Stimulated activated CD8-positive, alpha-beta memory T cell treated with anti-CD3 and anti-CD28 coated beads, Interleukin-12 subunit alpha, Interleukin-12 subunit beta, amount 100 ng/mL, for 24 hours (primary cell): Measurements from ENCODE around the gene FAM107B.

ENCODE experiments used
- DNase-seq: peaks from one replicate; pipeline ENCODE4 v3.0.0-alpha.2; 2020; ENCODE audit errors: extremely low read depth

FAM107B gene

GRCh38 chr10:14776546-14776945 is 1.8 kb upstream of the FAM107B start:
- no peak for DNase-seq

DNA sequence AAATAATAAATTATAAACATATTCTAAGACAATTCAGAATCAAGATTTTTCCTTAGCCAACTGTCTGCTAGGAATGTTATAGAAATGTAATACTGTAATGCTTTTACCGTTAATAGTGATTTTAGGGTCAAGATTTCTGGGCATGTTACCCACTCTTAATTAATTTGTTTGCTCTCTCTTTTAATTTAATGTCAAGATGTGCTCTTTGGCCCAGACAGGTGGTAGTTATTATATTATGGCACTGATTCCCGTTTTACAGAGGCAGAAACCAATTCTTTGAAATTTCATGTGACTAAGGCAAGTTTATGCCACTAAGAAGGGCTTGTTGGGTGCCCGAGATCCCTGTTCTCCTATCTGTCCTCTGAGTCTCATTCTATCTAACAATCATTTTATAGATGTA is 959 bp upstream of the FAM107B start:
- no peak for DNase-seq

DNA sequence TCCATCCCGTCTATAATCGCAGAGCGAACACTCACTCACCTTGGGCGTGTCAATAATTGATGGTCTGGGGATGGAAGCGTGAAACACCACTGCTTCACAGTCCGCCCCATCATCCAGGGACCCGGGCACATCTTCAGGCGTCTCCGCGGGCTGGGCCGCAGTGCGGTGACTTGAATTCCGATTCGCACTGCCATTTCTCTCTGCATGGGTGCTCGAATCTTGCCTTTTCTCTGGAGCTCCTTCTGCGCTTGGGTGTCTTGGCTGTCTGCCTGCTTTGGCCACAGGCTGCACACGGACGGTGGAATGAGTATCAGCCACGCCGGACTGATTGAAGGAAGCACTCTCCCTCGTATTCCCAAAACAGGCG is 500 bp downstream of the FAM107B start:
- no peak for DNase-seq

DNA sequence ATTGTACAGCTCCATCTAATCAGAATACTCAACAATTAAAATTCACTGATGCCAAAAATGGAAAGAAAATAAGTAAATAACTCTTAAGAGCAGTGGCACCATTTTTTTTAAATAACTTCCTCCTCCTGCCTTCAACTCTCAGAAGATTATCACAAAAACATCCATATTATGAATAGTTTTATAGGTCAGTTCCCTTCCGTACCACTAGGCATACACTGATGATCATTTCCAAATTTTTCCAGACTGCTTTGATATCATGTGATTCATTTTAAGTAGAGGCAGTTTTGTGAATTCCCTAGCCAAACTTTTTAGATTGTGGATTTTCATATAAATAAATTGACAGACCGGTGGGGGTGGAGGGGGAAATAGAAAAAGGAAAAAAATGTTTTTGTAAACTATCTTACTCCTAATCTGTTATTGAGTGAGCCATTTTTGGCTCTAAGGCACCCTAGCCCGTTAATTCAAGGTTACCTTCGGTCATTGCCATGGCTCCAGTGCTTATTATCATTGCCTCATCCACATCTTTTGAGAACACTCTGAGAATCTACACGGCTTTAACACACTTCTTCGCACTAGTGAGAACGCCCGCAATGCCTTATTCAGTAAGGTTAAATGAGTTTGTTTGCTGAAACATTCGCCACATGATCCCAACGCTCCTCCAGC is 1.0 kb downstream of the FAM107B start:
- no peak for DNase-seq

DNA sequence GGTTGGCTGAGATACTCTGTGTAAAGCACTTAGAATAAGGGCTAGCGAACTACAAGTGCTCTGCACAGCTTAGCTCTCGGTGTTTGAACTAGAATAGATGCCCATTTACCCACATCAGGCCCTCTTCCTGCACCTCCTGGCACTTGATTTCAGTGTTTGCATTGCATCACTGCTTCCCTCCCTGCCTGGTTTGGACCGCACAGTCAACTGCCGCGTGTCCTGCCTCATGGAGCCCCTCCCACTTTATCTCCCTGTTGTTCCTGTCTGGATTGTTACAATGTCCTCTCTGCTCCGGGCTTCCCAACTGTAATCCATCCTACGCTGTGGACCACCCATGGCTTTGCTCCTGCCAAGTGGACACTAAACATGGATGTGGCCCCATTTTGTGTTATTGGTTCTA is 2.3 kb downstream of the FAM107B start:
- no peak for DNase-seq

DNA sequence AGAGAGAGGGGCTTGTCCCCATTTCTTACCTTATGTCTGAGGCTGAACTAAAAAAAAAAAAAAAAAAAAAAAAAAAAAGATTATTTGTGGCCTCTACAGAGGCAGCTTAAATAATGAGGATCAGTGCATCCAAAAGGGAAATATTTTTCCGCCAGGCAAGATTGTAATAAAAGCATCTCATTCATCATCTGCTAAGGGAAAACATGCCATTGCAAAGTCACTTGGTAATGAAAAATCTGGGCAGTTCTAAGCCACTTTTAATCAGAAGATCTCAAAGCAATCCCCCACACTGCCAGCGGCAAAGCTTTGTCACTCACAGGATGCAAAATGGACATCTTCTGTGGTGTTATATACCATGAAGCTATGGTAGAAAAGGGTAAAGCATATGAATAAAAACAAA is 3.8 kb downstream of the FAM107B start:
- DNase-seq: no peak

- DNase-seq: no peak
These were observed 13.3 kb downstream of the FAM107B start for GRCh38 chr10:14761372-14761771.

DNA sequence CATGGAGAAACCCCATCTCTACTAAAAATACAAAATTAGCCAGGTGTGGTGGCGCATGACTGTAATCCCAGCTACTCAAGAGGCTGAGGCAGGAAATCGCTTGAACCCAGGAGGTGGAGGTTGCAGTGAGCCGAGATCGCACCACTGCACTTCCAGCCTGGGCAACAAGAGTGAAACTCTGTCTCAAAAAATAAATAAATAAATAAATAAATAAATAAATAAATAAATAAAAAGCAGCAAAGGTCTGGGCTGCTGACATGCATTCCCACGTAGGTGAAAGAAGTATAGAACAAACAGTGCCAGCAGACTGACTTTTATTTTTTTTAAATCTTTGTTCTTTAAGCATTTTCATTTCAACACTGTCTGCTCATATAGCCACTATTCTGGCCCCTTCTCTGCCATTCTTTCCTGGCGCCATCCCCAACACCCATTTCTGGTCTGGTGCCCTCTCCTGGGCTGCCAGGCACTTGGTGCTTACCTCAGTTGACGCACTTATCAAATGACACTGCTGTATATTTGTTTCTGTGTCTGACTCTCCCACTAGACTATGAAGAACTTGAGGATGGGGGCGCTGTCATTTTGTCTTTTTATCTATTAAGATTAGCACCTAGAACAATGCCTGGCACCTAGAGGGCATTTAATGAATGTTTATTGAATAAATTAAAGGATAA is 15.6 kb downstream of the FAM107B start:
- DNase-seq: no peak

- no peak for DNase-seq
These were observed 16.2 kb downstream of the FAM107B start for GRCh38 chr10:14758451-14758850.

DNA sequence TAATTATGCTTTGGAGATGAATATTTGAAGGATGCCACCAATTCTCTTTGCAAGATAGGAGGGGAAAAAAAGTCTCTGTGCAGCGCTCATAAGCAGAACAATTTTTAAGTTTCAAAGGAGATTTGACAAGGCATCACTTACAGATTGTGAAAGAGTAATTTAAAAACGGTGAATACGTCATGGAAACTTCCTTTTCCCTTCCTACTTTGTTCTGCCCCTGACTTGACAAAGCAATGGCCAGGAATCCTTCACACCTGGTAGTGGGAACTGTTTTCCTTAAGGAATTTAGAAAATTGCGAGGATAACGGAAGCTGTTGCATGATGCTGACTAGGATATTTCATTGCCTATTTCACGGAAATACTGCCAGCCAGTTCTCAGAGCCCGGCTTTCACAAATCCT is 16.7 kb downstream of the FAM107B start:
- no peak for DNase-seq

DNA sequence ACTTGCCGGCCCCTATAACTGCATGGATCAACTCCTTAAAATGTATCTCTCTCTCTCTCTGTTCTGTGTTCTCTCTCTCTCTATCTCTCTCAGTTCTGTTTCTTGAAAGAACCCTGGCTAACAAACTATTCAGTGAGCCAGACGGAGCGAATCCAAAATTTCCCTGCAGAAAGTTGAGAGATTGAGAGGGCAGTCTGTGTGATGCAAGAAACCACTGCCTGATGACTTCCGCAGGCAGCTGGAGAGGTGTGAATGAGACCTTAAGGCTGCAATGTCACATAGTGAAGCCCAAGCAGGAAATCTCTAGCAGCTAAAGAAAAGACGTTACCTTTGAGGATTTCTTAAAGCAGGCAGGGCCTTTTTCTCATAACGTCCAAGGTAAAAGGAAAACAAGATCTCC is 17.3 kb downstream of the FAM107B start:
- DNase-seq: no peak

- no peak for DNase-seq
These were observed 21.3 kb downstream of the FAM107B start for GRCh38 chr10:14753441-14753840.

GRCh38 chr10:14751921-14752320 is 22.8 kb downstream of the FAM107B start:
- no peak for DNase-seq

- no peak for DNase-seq
These were observed 23.4 kb downstream of the FAM107B start for GRCh38 chr10:14751014-14751896.

DNA sequence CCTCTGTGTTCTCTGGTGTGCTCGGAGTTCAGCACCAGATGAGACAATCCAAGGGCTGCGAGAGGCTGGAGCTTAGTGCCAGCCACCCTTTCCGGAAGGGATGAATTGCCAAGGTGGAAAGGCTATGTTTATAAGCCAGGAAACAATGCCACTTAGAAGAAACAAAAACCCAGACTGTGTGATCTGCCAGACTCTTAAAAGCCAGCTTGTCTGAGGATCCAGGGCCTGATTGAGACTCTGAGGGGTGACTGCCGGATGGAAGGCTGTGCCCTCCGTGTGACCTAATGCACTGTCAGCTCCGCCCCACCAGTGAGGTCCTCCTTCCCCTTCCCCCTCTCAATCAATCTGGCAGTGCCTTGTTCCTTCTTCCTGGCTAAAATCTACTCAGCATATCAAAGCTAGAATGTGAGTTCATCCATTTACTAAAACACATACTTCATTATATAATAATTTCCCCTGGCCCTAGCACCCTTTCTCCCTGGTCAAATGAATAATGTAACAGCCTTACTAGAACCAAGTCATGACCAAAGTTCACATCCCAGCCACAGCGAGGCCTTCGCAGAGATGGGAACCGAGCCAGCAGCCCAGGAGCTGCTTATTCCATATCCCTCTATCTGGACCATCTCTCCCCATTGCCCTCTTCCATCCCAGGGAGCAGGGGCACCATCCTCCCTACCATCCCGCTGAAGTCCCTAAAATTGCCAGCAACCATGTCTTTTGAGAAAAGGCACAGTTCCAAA is 25.5 kb downstream of the FAM107B start:
- no peak for DNase-seq

DNA sequence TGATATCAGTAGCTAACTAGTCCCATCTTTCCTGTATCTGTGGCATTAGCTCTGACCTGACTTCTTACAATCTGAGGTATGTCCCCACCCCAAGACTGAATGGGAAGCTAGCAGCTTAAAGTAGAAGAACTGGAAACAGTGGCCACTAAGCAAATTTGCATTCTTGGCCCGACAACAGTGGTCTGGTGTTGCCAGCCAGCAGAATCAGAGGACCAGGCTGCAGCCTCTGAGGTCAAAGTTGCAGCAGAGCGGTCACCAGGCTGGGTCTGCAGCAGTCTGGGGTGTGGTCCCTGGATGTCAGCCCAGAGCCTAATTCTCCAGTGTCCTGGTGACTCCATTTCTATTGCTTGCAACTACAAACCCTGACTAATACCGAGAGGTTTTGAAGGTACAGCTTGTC is 26.3 kb downstream of the FAM107B start:
- no peak for DNase-seq

- no peak for DNase-seq
These were observed 31.9 kb downstream of the FAM107B start for GRCh38 chr10:14742815-14743214.

- DNase-seq: no peak
These were observed 32.3 kb downstream of the FAM107B start for GRCh38 chr10:14742382-14742781.

DNA sequence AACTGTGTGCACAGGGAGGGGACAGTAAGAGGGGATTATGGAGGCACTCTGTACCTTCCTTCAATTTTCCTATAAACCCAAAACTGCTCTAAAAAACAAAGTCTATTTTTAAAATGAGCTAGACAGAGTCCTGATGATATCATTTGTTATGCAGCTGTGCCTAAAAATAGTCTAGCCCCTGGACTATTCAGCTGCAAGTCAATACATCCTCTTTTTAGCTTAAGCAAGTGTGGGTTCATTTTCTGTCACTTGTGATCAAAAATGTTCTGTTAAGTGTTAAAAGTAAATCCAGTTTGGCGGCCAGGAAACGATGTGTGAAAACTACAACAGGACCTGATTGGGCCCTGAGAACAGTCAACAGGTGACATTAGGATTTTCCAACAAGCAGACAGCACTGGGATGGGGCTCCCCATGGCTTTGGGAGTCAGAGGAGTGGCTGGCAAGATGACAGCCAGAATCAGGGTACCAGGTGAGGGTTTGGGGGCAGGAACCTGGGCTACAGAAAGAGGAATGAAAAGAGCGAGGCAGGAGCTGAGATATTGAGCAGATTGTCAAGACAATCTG is 33.9 kb downstream of the FAM107B start:
- DNase-seq: no peak

- no peak for DNase-seq
These were observed 36.7 kb downstream of the FAM107B start for GRCh38 chr10:14737808-14738545.

GRCh38 chr10:14736600-14737081 is 38.1 kb downstream of the FAM107B start:
- DNase-seq: no peak
